Measurements from ENCODE around the gene ULK4.

DNA sequence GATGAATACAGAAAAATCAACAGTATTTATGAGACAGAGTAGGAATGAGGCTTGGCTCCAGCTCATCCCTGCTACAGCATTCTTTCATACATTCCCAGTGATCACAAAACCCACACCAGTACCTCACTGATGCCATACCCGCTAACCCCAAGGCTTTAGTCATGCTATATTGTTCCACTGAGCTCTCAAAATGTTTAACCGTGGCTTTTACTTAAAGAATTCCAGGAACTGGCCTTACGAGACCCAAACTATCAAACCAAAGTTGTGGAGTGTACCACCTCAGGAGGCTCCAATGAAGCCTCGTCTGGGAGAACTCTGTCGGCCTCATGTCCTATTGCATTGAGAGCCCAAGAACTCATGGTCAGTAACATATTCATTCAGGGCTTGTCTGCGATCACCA, 278.9 kb downstream of the ULK4 start:
- TF ChIP-seq, protein P1, sequence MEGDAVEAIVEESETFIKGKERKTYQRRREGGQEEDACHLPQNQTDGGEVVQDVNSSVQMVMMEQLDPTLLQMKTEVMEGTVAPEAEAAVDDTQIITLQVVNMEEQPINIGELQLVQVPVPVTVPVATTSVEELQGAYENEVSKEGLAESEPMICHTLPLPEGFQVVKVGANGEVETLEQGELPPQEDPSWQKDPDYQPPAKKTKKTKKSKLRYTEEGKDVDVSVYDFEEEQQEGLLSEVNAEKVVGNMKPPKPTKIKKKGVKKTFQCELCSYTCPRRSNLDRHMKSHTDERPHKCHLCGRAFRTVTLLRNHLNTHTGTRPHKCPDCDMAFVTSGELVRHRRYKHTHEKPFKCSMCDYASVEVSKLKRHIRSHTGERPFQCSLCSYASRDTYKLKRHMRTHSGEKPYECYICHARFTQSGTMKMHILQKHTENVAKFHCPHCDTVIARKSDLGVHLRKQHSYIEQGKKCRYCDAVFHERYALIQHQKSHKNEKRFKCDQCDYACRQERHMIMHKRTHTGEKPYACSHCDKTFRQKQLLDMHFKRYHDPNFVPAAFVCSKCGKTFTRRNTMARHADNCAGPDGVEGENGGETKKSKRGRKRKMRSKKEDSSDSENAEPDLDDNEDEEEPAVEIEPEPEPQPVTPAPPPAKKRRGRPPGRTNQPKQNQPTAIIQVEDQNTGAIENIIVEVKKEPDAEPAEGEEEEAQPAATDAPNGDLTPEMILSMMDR (IDR thresholded peaks at IDR 0.05), result no peak
- no peak for TF ChIP-seq POLR2A (IDR thresholded peaks at IDR 0.05)
